ENCODE data around the gene SMURF1.
"Not testable (repeated sequence)": the region's sequence is repeated elsewhere in the genome, so short reads cannot be mapped to it uniquely, and the experiment has no call there.

The SMURF1 gene

DNA sequence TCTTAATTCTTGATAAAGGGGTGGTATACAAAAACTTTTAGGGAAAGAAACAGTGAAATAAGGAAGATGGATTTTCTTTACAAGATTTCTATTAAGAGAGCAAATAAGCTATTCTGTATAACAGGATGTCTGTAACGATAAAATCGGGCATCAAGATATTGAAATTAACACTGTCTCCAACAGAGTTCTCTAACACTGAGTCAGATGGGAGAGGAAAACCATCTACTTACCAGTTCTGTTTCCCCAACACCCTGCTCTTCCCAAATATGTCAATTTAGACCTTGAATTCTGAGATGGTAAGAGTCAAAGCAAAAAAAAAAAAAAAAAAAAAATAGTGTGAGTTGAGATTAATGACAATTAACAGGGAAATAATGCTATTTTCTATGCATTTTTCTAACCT, 23.0 kb downstream of the SMURF1 start:
- DNase-seq = no peak

GRCh38 chr7:99120501-99120900, 23.4 kb downstream of the SMURF1 start:
- no peak for DNase-seq

DNA sequence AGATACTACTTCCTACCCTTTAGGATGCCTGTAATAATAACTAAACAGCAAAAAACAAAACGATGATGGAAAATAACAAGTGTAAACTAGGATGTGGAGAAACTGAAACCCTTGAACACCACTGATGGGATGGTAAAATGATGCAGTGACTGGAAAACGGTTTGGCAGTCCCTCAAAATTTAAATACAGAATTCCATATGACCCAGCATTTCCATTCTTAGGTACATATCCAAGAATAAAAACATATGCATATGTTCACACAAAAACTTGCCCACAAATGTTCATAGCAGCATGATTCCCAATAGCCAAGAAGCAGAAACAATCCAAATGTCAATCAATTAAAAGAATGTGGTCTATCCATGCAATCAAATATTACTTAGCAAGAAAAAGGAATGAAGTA, 25.8 kb downstream of the SMURF1 start:
- DNase-seq = no peak

GRCh38 chr7:99116144-99116543, 27.8 kb downstream of the SMURF1 start:
- no peak for DNase-seq

GRCh38 chr7:99115379-99115778, 28.5 kb downstream of the SMURF1 start:
- DNase-seq = no peak

- DNase-seq = no peak
Observed at GRCh38 chr7:99112979-99113378, 30.9 kb downstream of the SMURF1 start.

- DNase-seq = no peak
Observed at GRCh38 chr7:99112097-99112496, 31.8 kb downstream of the SMURF1 start.

DNA sequence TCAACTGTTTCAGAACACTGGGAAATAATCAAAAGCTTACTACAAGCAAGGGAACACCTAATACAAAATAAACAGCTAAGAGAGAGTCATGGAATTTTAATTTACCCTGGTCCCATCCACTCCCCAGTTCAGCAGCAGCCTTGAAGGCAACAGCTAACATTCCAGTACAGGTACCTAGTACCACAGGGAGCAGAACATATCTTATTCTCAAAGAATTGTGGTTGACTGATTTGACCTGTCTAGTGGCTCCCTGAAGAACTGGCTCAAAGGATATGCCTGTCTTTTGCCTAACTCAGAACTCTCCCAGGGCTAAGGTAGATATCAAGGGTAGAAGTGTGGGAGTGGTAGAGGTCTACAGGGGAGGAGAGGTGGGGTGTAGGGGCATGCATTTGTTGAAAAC, 32.3 kb downstream of the SMURF1 start:
- no peak for DNase-seq

- DNase-seq = peak in 1 of 2 experiments; percentile 42
Observed at GRCh38 chr7:99109108-99110051, 34.5 kb downstream of the SMURF1 start.

- DNase-seq = no peak
Observed at GRCh38 chr7:99108613-99109012, 35.3 kb downstream of the SMURF1 start.

- no peak for DNase-seq
Observed at GRCh38 chr7:99106821-99107241, 37.1 kb downstream of the SMURF1 start.

DNA sequence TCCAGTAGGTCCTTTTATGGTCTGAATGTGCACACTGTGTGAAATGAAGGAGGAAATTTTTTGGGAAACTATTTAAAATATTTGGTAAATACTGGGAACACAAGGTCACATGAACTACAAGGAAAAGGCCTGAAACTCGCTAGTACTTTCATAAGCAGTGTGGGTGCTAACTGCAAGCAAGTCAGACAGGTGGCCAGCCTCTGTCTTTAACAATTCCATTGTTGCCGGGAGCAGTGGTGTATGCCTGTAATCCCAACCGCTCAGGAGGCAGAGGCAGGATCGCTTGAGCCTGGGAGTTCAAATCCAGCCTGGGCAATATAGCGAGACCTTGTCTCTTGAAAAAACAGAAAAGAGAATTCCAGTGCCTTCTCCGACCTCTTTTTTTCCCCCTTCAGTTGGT, 37.5 kb downstream of the SMURF1 start:
- no peak for DNase-seq

- no peak for DNase-seq
Observed at GRCh38 chr7:99105756-99106155, 38.2 kb downstream of the SMURF1 start.

DNA sequence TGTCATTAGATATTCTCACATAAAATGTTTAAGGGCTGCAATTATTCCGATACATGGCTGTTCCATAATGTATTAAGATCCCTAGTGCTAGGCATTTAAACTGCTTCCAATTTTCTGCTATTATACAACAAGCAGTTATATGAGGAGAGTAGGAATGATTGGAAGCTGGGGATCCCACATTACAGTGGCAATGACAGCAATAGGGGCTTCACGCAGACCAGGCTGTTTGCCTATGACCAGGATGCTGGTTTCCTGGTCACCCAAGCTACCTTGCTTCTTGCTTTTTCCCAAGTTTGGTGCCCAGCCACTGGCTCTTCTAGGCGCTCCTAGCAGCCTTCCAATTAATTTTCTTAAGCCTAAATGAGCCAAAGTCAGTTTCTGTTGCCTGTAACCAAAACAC, 39.3 kb downstream of the SMURF1 start:
- no peak for DNase-seq

DNA sequence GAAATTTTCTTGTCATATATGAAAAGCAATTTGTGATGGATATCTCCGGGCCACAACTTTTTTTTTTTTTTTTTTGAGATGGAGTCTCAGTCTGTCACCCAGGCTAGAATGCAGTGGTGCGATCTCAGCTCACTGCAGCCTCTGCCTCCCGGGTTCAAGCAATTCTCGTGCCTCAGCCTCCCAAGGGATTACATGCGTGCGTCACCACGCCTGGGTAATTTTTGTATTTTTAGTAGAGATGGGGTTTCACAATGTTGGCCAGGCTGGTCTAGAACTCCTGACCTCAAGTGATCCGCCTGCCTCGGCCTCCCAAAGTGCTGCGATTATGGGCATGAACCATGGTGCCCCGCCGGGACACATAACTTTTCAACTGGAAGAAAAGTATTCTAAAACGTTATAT, 40.1 kb downstream of the SMURF1 start:
- DNase-seq = not testable (repeated sequence)

DNA sequence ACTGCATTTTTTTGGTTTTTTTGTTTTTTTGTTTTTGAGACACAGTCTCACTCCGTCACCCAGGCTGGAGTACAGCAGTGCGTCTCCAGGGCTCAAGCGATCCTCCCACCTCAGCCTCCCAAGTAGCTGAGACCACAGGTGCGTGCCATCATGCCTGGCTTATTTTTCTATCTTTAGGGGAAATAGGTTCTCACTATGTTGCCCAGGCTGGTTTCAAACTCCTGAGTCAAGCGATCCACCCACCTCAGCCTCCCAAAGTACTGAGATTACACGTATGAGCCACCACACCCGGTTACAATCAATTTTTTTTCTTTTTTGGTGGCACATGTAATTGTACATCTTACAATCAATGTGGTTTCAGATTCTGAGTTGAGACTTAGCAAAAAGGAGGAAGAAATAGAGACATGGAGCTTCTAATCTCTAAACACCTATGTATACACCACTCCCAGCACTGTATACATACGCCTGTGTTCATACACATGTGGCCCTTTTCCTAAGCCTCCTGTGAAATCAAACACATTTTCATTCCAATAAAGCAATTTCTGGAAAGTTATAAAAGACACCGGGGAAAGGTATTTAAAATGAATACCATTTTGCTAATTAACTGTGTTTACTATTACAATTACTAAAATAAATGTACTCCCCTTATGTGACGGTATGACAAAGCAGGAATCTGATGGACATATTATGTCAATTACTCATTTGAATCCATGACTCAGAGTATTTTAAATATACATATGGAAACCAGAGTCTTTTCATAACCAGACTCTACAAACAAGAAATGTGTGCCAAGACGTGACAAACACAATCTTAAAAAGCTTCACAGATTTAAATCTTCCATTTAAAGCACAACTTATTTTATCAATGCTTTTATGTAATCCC, 40.9 kb downstream of the SMURF1 start:
- DNase-seq = no peak

GRCh38 chr7:99102361-99102760, 41.5 kb downstream of the SMURF1 start:
- DNase-seq = no peak

DNA sequence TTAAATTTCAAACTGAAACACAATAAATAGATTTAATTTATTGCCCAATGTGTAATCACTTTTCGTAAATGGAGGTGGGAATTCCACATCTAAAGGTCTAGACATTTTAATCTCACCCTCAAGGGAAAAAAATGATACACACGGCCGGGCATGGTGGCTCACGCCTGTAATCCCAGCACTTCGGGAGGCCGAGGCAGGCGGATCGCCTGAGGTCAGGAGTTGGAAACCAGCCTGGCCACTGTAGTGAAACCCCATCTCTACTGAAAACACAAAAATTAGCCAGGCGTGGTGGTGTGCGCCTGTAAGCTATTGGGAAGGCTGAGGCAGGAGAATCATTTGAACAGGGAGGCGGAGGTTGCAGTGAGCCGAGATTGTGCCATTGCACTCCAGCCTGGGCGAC, 42.4 kb downstream of the SMURF1 start:
- not testable (repeated sequence) for DNase-seq

DNA sequence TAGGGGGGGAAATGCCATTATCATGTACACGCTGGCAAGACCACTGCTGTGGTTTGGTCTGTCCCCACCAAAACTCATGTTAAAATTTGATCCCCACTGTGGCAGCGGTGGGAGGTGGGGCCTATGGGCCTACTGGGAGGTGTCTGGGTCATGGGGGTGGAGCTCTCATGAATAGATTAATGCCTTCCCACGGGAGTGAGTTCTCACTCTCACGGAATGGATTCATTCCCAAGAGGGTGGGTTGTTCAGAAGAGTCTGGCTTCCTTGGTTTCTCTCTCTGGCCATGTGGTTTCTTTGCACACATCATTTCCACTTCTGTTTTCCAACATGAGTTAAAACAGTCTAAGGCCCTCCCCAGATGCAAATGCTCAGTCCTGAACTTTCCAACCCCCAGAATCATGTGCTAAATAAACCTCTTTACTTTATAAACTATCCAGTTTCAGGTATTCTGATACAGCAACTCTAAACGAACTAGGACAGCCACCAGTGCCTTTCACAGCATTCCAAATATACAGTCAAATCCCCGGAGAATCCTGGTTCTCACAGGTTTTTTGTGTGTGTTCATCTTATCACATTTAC, 44.3 kb downstream of the SMURF1 start:
- no peak for DNase-seq

DNA sequence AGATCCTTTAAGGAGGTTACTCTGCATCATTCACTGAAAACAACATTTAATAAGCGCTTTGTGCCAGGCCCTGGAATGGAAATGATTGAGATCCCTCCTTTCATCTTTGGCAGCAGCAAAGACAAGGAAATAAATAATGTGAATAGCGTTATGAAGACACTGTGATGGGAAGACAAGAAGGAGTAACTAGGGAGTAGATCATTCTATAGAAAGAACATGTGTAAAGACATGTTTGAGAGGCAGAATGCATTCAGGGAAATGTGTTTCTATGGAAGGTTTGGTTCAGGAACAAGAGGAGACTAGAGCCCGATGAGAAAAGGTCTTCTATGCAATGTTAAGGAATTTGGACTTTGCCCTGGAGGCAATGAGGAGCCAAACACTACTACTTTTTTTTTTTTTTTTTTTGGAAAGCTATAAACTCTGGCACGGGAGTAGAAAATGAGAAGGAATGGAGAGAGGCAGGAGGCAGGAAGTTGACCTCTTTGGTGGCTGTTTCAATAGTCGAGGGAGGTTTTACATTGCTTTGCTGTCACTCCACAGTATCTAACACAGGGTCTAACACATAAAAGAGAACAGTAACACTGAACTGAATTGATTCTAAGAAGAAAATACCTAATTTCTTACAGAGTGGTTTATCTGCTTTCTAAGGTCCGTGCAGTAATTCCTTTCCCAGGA, 44.9 kb downstream of the SMURF1 start:
- no peak for DNase-seq

DNA sequence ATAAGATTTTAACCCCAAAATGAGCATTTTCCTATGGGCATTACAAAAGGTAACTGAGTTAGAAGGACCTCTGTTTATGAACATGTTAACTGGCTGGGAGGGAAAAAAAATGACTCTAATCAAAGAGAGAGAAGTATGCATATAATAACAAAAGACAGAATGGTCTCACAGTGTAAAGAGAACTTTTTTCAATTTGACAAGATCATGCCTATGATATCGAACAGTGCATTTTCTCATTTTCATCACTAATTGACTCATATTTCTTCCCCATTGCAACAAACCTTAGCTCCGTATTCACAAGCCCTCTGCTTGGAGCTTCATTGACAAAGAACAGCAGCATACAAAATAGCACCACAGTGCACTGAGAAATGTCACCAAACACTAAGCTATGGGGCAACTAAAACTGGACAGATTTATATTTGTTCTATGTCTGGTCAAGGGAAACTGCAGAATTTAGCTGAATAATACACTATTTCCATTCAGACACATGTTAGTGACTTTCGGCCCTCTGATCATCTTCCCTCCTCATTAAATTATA, 45.6 kb downstream of the SMURF1 start:
- no peak for DNase-seq

DNA sequence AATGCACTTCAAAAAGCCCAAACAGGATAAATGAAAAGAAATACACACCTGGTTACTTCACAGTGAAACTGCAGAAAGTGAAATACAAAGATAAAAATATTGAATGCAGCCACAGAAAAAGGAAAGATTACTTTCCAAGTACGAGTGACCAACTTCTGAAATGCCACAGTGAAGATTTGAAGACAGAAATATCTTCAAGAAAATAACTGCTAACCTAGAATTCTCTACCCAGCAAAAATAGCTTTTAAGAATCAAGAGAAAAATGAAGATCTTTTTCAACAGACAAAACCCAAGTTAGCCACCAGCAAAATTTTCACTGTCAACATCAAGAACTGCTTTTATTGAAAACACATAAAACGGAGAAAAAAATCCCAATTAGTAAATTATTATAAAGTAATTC, 46.2 kb downstream of the SMURF1 start:
- DNase-seq = no peak
